Measurements from ENCODE around the gene MYO10.
"Not testable (repeated sequence)": the region's sequence is repeated elsewhere in the genome, so short reads cannot be mapped to it uniquely, and the experiment has no call there.

Gene MYO10

DNA sequence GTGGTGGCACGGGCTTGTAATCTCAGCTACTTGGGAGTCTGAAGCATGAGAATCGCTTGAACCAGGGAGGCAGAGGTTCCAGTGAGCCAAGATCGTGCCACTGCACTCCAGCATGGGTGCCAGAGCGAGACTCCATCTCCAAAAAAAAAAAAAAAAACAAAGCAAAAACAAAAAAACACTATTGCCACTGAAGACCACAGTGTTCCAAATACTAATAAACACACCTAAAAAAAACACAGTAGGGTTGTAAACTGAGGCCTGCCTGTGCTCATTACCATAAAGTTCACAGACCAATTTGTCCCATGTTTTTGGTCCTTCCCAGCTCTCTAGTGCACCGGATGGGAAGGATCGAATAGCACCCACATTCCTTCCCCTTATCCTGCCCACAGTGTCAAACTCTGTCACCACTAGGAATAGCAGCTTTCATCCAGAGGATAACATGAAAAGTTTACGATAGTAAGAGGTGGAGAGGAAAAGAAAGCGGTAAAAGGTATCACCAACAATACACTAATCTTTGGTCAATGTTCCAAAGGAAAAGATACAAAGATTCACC is 49.2 kb downstream of the MYO10 start:
- no peak for DNase-seq (ENCODE audit: low read depth)

DNA sequence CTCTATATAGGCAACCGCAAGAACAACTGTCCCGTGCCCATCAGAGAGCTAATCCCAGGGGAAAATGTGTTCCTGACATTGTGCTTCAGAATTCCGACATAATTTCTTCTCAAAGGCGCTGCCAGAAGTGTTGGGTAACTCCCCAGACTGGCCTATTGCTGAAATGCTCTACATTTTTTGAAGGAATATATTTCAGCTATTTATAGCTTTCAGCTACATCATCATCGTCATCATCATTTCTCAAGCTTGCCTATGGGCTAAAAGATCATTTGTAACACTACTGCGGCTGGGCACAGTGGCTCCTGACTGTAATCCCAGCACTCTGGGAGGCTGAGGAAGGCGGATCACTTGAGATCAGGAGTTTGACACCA is 49.7 kb downstream of the MYO10 start:
- DNase-seq (ENCODE audit: low read depth): no peak

DNA sequence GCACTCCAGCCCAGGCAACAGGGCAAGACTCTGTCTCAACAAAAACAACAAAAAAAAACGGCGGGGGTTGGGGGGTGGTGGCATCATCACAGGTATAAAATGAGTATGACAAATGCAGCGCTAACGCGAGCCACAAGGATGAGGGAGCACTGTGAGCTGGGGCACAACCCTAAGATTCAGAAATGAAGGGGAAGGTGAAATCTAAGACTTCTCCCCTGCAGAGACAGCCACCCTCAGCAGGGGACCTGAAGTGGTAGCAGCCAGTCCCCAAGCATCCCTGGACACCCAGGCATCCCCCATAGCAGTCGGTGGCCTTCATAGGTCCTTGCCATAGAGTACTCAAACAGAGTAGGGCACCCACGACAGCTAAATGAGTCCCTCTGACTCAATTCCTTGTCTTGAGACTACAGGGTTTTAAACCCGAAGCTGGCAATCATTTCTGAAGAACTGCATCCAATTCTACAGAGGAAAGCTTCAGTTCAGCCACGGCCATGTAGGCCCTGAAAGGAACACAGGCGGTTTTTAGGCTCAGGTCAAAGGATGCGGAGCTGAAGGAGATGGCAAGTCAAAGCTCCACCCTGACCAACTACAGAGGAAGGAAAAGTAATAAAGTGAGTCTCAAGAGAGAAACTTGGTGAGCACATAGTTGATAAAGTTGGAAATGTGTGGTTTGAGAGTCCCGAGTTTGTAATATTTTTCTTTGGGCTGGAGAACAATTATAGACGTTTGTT is 50.3 kb downstream of the MYO10 start:
- no peak for DNase-seq (ENCODE audit: low read depth)

DNA sequence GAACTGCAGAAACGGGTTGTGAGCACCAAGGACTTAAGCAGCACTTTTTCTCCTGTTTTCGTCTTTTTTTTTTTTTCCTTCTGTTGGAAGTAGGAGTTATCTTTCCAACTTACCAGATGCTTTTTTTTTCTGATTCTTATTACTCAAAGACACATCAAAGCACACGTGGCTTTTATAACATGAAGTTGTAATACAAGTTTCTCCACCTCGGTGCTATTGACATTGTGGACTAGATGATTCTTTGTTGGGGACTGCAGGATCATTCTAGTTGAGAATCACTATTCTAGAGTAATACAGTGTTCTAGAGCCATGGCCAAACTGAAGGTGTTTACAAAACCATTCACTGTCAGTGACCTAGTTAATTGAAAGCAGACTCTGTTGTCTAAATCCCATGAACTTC is 51.5 kb downstream of the MYO10 start:
- no peak for DNase-seq (ENCODE audit: low read depth)

DNA sequence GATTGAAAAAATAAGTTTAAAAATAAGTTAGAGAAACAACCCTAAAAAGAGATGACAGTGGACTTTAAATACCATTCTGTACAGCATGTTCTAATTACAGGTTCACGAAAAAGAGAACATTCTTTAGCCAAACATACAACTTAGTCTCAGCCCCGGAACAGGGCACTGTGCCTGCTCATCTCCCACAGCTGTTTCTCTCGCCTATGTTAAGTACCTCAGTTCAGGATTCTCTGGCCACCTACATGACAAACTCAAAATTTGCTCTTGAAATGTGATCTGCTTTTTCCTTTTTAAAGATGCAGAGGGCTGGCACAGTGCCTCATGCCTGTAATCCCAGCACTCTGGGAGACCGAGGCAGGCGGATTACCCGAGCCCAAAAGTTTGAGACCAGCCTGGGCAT is 52.3 kb downstream of the MYO10 start:
- no peak for DNase-seq (ENCODE audit: low read depth)

DNA sequence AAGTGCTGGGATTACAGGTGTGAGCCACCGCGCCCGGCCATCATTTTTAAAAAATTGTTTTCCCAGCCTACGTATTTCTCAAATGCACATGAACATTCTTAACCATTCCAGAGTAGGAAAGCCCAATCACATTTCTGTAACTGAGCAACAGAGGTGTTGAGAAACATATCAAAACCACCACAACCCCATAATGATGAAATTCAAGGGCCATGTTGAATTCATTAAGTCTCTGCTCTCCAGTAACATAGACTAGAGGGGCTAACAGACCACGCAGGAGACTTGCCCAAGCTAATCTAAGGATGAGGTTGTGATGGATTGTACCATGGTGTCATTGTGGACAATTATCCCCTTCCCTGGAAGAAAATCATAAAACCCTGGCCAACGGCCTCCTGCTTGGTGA is 52.9 kb downstream of the MYO10 start:
- DNase-seq (ENCODE audit: low read depth): no peak

DNA sequence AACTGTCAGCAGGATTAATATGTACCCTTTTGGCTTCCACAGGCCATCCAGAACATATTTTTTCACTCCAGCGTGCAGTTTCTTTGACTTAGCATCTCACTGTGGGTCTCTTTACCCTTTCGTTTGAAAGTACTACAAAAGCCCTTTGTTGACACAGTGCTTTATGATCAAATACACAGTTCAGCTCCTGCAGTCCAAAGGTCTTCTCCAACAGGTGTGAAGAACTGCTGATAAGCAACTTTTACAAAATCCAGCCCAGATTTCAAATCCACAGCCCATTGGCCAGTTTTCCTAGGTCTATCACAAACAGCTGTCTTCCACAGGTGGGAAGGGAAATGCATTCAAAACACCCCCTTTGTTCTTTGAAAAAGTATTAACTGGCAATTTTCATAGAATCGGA is 54.8 kb downstream of the MYO10 start:
- no peak for DNase-seq (ENCODE audit: low read depth)

DNA sequence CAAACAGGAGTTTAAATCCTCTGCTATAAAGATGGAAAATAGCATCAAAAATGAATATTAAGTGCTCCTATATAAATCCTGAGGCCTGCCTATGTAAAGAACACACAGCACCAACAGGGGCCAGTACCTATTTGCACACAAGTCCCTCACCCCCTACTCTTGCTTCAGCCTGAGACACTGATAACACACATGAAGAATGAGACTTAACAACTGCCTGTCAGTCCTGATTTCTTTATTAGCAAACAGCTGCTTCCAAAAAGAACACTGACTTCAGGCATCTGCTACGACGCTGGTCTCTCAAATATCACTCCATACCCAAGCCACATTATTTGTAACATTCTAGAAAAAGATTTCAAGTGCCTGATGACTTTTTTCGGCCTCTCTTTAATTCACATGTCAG is 55.5 kb downstream of the MYO10 start:
- DNase-seq (ENCODE audit: low read depth): no peak

DNA sequence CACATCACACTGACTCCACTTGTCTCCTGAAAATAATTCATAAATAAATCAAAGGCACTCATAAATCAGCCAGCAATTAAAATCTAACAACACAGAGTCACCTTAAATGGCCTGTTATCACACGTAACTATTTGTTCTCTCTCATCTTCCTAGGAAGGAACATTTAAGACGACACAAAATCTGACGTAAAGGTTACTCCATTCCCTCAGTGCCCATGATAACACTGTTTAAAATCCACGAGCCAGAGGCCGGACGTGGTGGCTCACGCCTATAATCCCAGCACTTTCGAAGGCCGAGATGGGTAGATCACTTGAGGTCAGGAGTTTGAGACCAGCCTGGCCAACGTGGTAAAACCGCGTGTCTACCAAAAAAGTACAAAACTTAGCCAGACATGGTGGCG is 56.4 kb downstream of the MYO10 start:
- DNase-seq (ENCODE audit: low read depth): no peak

DNA sequence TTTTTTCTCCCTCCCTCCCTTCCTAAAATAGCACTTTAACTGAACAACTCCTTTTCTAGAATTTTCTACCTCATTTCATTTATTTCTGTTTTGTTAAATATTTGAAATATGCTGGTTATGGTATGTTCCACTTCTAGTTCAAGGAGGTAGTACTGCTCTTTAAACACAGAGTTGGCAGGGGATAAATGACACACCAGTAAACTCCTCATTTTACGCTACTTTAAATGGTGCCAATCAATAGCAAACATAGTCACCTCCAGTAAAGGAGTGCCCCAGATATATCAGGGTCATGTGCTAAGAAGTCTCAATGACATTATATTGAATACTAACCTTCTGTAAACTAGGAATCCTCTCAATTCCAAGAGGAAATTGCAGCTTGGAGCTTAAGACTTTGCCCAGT is 56.9 kb downstream of the MYO10 start:
- DNase-seq (ENCODE audit: low read depth): no peak

DNA sequence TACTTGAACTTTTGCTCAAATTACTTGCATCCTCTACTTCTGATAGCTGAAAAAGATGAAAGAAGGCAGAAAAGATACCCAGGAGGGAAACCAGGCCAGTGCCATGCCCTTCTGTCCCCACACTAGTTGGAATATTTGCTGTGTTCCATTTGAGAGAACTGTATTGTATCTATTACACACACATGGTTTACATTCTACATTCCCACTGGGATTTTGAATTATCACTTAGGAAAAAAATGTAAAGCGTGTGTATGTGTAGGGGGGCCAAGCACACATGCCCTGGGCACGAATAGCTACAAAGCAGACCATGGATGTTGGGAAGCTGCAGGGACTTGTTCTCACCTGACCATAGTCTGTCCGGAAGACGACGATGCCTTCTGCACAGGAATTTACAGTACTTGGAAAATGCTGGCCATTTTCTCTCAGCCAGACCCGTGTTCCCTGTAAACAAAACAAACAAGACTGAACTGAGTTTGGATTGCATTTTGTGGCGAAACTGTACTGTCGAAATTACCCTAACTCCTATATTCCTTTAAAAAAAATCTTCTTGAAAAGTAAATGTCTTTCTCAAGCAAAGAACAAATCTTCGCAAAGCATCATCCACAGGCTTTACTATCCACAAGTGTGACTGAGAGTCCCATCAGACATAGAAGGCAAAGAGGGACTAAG is 58.7 kb downstream of the MYO10 start:
- DNase-seq (ENCODE audit: low read depth): no peak

DNA sequence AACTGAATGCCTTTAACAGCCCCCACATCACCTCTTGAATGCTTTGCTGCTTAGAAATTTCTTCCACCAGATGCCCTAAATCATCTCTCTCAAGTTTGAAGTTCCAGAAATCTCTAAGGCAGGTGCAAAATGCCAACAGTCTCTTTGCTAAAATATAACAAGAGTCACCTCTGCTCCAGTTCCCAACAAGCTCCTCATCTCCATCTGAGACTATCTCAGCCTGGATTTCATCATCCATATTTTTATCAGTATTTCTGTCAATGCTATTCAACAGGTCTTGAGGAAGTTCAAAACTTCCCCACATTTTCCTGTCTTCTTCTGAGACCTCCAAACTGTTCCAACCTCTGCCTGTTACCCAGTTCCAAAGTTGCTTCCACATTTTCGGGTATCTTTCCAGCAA is 61.7 kb downstream of the MYO10 start:
- not testable (repeated sequence) for DNase-seq (ENCODE audit: low read depth)

DNA sequence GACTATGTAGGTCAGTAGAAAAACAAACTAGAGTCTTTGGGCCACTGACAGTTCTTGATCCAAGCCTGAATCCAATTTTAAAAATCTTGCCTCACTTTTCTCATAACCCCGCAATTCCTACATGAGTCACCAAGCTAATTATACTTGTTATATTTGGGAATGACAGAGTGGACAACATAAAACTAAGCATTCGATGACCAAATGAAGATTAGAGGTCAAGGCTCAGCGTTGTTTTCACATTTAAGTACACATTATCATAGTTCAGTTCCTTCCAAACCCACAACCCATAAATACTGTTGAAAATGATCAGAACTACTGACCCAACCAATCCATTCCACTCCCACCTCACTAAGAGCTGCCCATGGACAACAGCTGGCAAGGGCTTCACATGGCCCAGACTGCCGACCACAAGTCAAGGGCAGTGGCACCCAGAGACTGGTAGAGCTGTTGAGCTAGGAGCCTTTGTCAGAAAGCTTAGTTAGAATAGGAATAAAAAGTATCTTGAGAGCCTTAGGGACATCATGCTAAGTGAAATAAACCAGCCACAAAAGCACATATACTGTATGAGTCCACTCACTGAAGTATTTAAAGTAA is 64.2 kb downstream of the MYO10 start:
- DNase-seq (ENCODE audit: low read depth): no peak

DNA sequence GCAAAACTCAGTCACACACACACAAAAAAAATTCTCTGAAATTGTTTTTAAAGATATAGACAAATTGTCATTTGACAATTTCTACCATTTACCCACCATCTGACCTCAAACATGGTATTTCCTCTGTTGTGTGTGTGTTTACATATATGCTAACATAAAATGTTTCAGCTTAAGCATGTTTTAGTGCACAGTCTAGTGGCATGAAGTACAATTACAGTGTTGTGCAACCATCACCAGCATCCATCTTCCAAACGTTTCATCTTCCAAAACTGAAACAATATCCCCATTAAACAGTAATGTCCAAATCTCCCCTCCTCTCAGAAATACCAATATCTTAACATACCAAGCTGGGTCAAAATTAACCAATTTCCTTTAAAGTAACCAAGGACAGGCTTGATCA is 65.2 kb downstream of the MYO10 start:
- DNase-seq (ENCODE audit: low read depth): no peak

DNA sequence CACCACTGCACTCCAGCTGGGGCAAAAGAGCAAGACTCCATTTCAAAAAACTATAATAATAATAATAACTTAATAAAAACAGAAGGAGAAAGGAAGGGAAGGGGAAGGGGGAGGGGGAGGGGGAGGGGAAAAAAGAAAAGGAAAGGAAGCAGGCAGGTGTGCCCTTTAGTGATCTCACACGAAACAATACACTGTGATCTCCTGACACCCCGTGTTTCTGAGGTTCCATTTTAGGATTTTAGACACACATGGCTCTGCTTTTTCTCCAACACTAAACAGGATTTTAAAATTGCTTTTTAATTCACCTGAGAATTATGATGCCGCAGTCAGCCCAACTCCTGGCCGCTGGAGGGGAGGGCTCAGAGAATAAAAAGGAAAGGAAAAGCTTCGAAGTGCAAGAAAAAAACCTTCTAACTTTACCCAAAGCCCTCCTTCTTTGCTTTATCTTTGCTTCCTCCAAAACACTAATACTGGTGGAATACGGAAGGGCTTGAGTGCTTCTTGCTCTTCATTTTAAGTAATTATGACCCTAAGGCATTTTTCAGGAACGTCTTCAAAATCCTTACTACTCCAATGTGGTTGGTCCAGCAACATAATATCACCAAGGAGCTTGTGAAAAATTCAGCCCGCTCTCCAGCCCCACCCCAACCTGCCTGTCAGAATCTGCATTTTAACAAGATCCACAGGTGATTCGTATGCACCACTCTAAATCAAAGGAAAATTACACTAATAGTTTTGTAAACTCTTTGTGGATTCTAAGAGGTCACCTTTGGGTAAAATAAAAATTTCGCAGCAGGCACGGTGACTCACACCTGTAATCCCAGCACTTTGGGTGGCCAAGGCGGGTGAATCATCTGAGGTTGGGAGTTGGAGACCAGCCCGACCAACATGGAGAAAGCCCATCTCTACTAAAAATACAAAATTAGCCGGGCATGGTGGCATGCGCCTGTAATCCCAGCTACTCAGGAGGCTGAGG is 66.0 kb downstream of the MYO10 start:
- no peak for DNase-seq (ENCODE audit: low read depth)

DNA sequence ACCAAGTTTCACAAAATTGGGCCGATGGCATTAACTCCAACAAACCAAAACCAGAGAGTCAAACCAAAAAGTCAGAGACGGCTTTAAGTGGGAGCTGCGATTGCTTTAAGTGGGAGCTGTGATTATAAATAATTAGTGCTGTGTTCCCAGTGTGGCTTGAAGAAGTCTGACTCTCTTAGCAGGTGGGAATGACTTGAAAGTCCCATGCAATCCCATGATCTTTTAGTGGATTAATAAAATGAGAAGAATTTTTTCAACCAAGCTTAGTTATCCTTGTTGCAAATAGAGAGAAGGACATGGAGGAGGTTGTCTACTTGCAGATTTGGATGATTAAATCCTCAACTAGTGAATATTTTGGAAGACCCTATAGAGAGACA is 68.5 kb downstream of the MYO10 start:
- no peak for DNase-seq (ENCODE audit: low read depth)

DNA sequence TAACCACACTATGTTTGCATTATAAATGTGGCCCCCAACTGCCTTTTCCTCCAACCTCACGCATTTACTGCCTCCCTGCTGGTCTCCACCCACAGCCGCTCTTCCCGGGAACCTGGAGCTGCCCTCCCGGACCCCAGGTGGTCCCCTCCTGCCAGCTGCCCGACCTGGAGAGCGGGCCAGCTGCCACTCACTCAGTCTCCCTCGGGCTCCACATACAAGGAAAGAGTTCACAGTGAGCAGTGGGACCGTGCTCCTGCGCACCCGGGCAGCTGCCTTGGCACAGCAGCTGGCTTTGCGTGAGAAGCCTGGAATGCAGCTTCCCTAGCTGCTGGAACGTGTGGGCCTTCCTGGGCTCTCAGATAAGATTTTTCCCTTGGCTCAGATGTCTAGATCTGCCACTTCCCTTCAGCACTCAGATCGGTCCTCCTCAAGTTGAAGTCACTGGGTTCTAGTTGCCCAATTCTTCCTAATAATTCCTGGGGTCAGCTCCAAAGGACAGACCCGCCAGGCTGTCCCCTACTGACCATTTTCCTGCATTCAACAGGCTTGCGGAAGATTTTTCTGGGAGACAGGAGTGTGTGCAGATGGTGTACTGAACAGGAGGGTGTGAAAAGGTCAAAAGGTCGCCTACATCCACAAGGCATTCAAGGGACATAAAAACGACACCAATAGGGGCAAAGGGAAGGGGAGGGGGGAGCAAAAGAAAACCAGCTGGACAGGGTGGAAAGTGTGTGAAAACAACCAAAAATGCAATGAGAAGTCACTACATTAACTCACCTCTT is 69.1 kb downstream of the MYO10 start:
- no peak for DNase-seq (ENCODE audit: low read depth)

DNA sequence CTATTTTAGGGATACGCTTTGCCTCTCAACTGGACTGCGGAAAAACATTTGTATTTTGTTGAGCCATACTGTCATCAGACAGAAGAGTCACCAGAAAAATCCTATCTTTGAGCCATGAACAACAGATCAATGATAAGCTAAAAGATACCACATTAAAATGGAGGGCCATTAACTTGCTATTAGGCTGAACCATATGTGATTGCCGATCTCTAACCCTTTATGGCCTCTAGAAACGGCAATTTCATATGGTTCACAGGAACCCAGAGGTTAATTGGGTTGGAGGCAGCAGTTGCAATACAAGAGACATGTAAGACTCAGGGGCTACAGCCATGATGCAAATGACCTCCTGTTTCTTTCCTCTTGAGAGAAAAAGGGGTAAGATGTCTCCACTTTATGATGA is 69.8 kb downstream of the MYO10 start:
- DNase-seq (ENCODE audit: low read depth): no peak

DNA sequence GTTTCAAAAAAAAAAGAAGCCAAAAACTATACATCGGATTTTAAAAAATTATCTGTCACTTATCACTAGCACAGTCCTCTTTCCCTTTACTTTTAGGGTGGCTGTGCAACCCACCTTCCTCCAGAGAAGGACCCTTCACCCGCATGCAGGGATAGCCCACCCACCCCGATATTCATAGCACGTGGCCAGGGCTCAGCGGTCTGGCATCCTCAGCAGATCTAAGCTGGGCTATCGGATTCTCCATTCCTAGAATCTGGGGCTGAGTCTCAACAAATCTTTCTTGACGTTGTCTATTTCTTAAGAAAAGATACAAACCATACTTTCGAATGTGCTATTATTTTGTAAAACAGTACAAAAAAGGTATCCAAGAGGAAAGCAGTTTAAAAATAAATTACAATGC is 70.9 kb downstream of the MYO10 start:
- DNase-seq (ENCODE audit: low read depth): no peak

DNA sequence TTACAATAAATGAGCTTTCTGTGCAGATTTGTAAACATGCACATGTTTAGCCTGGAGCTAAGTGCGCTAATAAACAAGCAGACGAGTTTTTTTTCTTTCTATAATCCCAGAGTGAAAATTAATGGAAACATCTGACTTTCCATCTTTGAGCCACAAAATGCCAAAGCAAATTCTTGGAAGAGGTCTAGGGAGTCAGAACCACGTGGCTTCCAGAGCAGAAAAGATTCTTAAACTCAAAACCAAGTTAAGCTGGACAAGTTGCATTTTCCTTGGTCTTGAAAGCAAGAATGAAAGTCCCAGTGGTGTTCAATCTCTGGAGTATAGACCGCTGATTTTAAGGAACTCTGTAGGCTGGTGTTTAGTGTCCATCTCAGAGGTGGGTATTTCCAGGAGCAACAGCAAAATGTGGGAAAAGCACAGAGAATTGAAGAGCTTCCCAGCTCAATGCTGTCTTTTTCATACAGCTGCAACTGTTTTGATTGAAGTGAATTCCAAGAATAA is 71.4 kb downstream of the MYO10 start:
- DNase-seq (ENCODE audit: low read depth): no peak

DNA sequence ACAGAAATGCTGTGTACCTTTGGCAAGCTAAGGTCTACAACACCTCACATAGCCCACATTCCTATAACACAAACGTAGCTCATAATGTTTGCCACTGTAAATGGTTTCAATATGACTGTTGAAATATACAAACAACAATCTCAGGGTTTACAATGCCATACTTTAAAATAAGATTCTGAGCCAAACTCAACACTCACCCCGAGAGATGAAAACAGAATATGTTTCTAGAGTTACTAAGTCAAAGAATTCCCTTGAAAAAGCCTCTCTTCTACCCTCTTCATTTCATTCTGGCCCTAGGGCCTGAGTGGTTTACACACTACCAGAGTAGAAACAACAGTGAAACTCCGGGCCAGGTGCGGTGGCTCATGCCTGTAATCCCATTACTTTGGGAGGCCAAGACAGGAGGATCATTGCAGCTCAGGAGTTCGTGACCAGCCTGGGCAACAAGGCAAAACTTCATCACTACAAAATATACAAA is 72.6 kb downstream of the MYO10 start:
- DNase-seq (ENCODE audit: low read depth): no peak
